Parathyroid adenoma (tissue), 2 donors: Measurements from ENCODE around the gene SLC26A1.
"Not testable (repeated sequence)": the region's sequence is repeated elsewhere in the genome, so short reads cannot be mapped to it uniquely, and the experiment has no call there.

ENCODE experiments used
- H2AFZ ChIP-seq: fragments of 300-600 bp; sonication (generic); one replicate; pipeline ENCODE4 v1.7.0; 2017; ENCODE audit warnings: antibody characterized with exemption, mild to moderate bottlenecking
- H3K27ac ChIP-seq: fragments of 300-600 bp; sonication (generic); one replicate; pipeline ENCODE4 v1.7.0; 2017
- H3K27me3 ChIP-seq: fragments of 300-600 bp; sonication (generic); one replicate; pipeline ENCODE4 v1.7.0; 2017; ENCODE audit warnings: low read length; ENCODE audit not compliant: control insufficient read depth, insufficient read depth
- H3K36me3 ChIP-seq: fragments of 300-600 bp; sonication (generic); one replicate; pipeline ENCODE4 v1.7.0; 2017; ENCODE audit warnings: low read length; ENCODE audit not compliant: control insufficient read depth, insufficient read depth
- H3K4me1 ChIP-seq: fragments of 300-600 bp; sonication (generic); one replicate; pipeline ENCODE4 v1.7.0; 2017; ENCODE audit warnings: control low read depth
- H3K4me2 ChIP-seq: fragments of 300-600 bp; sonication (generic); one replicate; pipeline ENCODE4 v1.7.0; 2017; ENCODE audit warnings: low read length
- H3K4me3 ChIP-seq: fragments of 300-600 bp; sonication (generic); one replicate; pipeline ENCODE4 v1.7.0; 2017; ENCODE audit warnings: low read depth, low read length
- H3K79me2 ChIP-seq: fragments of 300-600 bp; sonication (generic); one replicate; pipeline ENCODE4 v1.7.0; 2017; ENCODE audit warnings: control low read depth
- H3K9ac ChIP-seq: fragments of 300-600 bp; sonication (generic); one replicate; pipeline ENCODE4 v1.7.0; 2017; ENCODE audit warnings: mild to moderate bottlenecking
- H3K9me3 ChIP-seq: fragments of 300-600 bp; sonication (generic); one replicate; pipeline ENCODE4 v1.7.0; 2017; ENCODE audit warnings: low read length; ENCODE audit not compliant: control insufficient read depth
- CTCF ChIP-seq: fragments of 300-600 bp; sonication (generic); IDR thresholded peaks from one replicate; pipeline ENCODE4 v1.7.0; 2017; ENCODE audit warnings: antibody characterized with exemption, mild to moderate bottlenecking
- donor health status: primary hyperparathyroidism.

SLC26A1 gene

GRCh38 chr4:982814-983213 lies 10.4 kb downstream of the SLC26A1 start:
- Histone ChIP-seq H3K9me3 (no peaks in the 10 kb centered on the region), H2AFZ (no peak overlapping the region), H3K4me2 (no peak overlapping the region), H3K27ac (no peak overlapping the region), H3K9ac (no peak overlapping the region), H3K79me2 (no peaks in the 10 kb centered on the region), H3K27me3 (no peaks in the 10 kb centered on the region), H3K4me1 (no peaks in the 10 kb centered on the region), H3K36me3 (no peaks in the 10 kb centered on the region), H3K4me3 (no peak overlapping the region)
- TF ChIP-seq CTCF, result no peak

GRCh38 chr4:982291-982690 lies 10.9 kb downstream of the SLC26A1 start:
- Histone ChIP-seq H3K4me2 (no peak overlapping the region), H2AFZ (no peak overlapping the region), H3K4me1 (no peaks in the 10 kb centered on the region), H3K4me3 (no peak overlapping the region), H3K36me3 (no peaks in the 10 kb centered on the region), H3K9ac (no peak overlapping the region), H3K27ac (no peak overlapping the region), H3K79me2 (no peaks in the 10 kb centered on the region), H3K27me3 (no peaks in the 10 kb centered on the region), H3K9me3 (no peaks in the 10 kb centered on the region)
- no peak for TF ChIP-seq CTCF

GRCh38 chr4:978957-979701 lies 14.1 kb downstream of the SLC26A1 start:
- Histone ChIP-seq H3K4me3 (no peak overlapping the region), H3K79me2 (no peaks in the 10 kb centered on the region), H3K9me3 (no peaks in the 10 kb centered on the region), H3K4me1 (no peaks in the 10 kb centered on the region), H3K4me2 (no peak overlapping the region), H3K36me3 (no peaks in the 10 kb centered on the region), H3K27ac (no peak overlapping the region), H2AFZ (no peak overlapping the region), H3K27me3 (no peaks in the 10 kb centered on the region), H3K9ac (no peak overlapping the region)
- TF ChIP-seq CTCF, result no peak

- not testable (repeated sequence) for H3K4me1 ChIP-seq, H3K27ac ChIP-seq, H3K9ac ChIP-seq, H3K9me3 ChIP-seq, H3K4me2 ChIP-seq, H3K4me3 ChIP-seq, H2AFZ ChIP-seq, H3K36me3 ChIP-seq, H3K27me3 ChIP-seq, H3K79me2 ChIP-seq
Observed at GRCh38 chr4:976016-976415, 17.2 kb downstream of the SLC26A1 start.

- no peak overlapping the region for H2AFZ ChIP-seq
- H3K4me1 ChIP-seq, result no peaks in the 10 kb centered on the region
- no peak overlapping the region for H3K9ac ChIP-seq
- H3K79me2 ChIP-seq, result no peaks in the 10 kb centered on the region
- no peak overlapping the region for H3K4me3 ChIP-seq
- no peak for TF ChIP-seq CTCF
- H3K27me3 ChIP-seq, result no peaks in the 10 kb centered on the region
- no peak overlapping the region for H3K4me2 ChIP-seq
- no peak overlapping the region for H3K27ac ChIP-seq
- no peaks in the 10 kb centered on the region for H3K36me3 ChIP-seq
- no peaks in the 10 kb centered on the region for H3K9me3 ChIP-seq
Observed at GRCh38 chr4:974668-975067, 18.5 kb downstream of the SLC26A1 start.
